C4-2B (cell line): Measurements from ENCODE around the gene GMNC.

Source experiments
- H3K27ac ChIP-seq: fragments of 450-650 bp; 2 replicates; pipeline ENCODE4 v1.5.1; 2017
- CTCF ChIP-seq: fragments of 450-650 bp; conservative IDR thresholded peaks from 2 replicates; pipeline ENCODE4 v1.5.1; 2017; ENCODE audit warnings: mild to moderate bottlenecking
- ZFX ChIP-seq: fragments of 450-650 bp; IDR thresholded peaks from 2 replicates; pipeline ENCODE4 v1.6.1; 2017

GMNC gene

GRCh38 chr3:190849607-190850006 is 12.9 kb downstream of the GMNC start:
- no peak overlapping the region for H3K27ac ChIP-seq
- no peak for TF ChIP-seq ZFX
- no peak for TF ChIP-seq CTCF

GRCh38 chr3:190848870-190849269 is 13.6 kb downstream of the GMNC start:
- no peak overlapping the region for H3K27ac ChIP-seq
- TF ChIP-seq CTCF (no peak), ZFX (no peak)

- H3K27ac ChIP-seq: no peak overlapping the region
- TF ChIP-seq CTCF (no peak), ZFX (no peak)
Observed at GRCh38 chr3:190847436-190847835, 15.1 kb downstream of the GMNC start.

GRCh38 chr3:190840146-190840545 is 22.3 kb downstream of the GMNC start:
- no peak overlapping the region for H3K27ac ChIP-seq
- TF ChIP-seq CTCF: no peak
- no peak for TF ChIP-seq ZFX

- TF ChIP-seq ZFX (no peak), CTCF (no peak)
- no peak overlapping the region for H3K27ac ChIP-seq
Observed at GRCh38 chr3:190831225-190831624, 31.3 kb downstream of the GMNC start.

- H3K27ac ChIP-seq: no peak overlapping the region
- TF ChIP-seq CTCF (no peak), ZFX (no peak)
Observed at GRCh38 chr3:190830031-190830430, 32.5 kb downstream of the GMNC start.

GRCh38 chr3:190826018-190826417 is 36.5 kb downstream of the GMNC start:
- TF ChIP-seq CTCF: no peak
- TF ChIP-seq ZFX: no peak
- H3K27ac ChIP-seq: no peak overlapping the region
